D341Med (cell line): ENCODE data around the gene CAPN1.

Experiments
- DNase-seq: peaks from one replicate; pipeline ENCODE4 v3.0.0; 2012; ENCODE audit warnings: low spot score

Gene CAPN1

DNA sequence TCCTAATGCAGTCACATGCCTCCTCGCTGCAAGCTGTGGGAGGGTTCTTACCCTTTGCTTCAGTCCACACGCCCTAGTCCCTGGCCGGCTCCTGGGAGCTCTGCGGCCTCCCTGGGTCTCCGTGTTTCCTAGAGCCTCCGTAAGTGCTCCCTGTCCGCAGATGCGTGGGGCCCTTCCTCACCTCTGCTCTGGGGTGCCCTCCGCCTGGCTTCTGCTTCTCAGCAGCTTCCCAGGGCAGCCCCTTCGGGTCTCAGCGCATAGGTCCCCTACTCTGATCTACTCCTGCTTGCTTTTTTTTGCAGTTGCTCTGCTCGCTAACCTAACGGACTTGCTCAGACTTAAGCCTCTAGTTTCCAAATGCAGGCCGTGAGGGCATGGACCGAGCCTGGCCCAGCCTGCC lies 22.4 kb downstream of the CAPN1 start:
- DNase-seq: peak; percentile 19

GRCh38 chr11:65204646-65205601 lies 23.2 kb downstream of the CAPN1 start:
- peak; percentile 90 for DNase-seq

GRCh38 chr11:65205602-65205967 lies 23.9 kb downstream of the CAPN1 start:
- peak; percentile 23 for DNase-seq

DNA sequence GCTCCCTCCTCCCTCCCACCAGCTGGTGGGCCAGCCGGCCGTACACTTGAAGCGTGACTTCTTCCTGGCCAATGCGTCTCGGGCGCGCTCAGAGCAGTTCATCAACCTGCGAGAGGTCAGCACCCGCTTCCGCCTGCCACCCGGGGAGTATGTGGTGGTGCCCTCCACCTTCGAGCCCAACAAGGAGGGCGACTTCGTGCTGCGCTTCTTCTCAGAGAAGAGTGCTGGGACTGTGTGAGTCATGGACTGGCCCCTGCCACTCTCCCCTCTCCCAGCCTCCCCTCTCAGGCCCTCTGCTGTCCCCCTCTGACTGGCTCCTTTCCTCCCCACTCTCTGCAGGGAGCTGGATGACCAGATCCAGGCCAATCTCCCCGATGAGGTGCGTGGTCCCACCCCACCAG lies 24.7 kb downstream of the CAPN1 start:
- peak; percentile 20 for DNase-seq

- DNase-seq: no peak
These were observed 25.2 kb downstream of the CAPN1 start for GRCh38 chr11:65206901-65207300.

GRCh38 chr11:65207918-65208784 lies 26.4 kb downstream of the CAPN1 start:
- peak; percentile 9 for DNase-seq

- DNase-seq: no peak
These were observed 27.3 kb downstream of the CAPN1 start for GRCh38 chr11:65208785-65209710.

GRCh38 chr11:65209711-65210360 lies 28.1 kb downstream of the CAPN1 start:
- no peak for DNase-seq

DNA sequence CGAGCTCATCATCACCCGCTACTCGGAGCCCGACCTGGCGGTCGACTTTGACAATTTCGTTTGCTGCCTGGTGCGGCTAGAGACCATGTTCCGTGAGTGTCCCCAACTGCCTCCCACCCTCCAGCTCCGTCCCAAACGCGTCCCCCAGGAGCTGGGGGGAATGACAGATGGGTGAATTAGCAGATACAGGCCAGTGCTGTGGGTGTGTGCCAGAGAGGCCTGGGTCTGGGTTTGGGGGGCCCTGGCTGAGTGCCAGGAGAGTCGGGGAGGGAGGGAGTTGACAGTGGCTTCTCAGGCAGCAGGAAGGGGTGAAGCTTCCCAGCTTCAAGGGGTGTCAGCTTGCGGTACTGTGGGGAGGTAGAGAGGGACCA lies 28.6 kb downstream of the CAPN1 start:
- peak; percentile 19 for DNase-seq

DNA sequence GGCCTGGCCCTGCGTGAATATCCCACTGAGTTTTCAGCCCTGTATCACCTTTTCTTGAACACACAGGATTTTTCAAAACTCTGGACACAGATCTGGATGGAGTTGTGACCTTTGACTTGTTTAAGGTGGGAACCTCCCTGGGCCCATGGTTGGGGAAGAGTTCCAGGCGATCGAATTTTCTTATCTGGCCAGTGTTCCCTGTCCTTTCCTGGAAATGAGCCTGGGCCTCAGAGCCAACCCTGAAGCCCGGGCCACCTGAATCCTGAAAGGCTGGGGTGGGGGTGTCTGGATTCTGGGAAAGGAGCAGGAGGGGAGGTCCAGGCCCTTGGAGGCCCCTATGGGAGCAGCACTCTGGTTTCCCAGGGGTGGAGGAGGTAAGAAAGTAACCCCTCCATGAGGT lies 29.0 kb downstream of the CAPN1 start:
- DNase-seq: no peak

DNA sequence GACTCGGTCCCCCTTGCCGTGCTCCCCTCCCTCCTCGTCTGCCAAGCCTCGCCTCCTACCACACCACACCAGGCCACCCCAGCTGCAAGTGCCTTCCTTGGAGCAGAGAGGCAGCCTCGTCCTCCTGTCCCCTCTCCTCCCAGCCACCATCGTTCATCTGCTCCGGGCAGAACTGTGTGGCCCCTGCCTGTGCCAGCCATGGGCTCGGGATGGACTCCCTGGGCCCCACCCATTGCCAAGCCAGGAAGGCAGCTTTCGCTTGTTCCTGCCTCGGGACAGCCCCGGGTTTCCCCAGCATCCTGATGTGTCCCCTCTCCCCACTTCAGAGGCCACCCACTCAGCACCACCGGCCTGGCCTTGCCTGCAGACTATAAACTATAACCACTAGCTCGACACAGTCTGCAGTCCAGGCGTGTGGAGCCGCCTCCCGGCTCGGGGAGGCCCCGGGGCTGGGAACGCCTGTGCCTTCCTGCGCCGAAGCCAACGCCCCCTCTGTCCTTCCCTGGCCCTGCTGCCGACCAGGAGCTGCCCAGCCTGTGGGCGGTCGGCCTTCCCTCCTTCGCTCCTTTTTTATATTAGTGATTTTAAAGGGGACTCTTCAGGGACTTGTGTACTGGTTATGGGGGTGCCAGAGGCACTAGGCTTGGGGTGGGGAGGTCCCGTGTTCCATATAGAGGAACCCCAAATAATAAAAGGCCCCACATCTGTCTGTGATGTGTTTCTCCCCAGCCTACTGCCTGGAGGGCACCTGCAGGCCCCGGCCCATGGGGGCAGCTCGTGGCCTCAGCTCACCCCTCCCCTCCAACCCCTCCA lies 29.8 kb downstream of the CAPN1 start:
- DNase-seq: peak; percentile 20

DNA sequence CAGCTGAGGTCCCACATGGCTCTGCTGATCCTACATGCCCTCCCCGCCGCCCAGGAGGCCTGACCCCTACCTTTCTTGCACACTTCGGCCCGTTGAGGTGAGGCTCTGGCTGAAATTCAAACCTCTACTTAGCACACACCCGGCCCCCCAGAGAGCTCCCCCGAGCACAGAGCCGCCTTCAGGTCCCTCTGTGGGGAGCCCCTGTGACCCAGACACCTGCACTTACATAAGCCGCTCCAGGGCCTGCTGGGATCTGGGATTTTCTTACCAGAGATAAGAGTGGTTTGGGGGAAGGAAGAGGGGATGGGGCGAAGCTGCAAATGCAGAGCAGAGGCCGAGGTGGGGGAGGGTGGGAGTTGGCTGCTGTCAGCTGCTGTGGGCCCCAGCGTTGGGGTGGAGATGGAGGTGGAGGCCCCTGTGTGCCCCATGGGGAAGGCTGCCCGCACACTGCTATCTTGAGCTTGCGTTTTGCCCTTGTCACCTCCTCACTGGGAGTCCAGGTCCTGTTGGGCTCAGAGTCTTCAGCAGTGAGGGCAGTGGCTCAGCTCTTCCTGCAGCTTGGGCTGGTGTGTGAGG lies 30.6 kb downstream of the CAPN1 start:
- DNase-seq: peak; percentile 12

- no peak for DNase-seq
These were observed 31.8 kb downstream of the CAPN1 start for GRCh38 chr11:65213322-65214211.

DNA sequence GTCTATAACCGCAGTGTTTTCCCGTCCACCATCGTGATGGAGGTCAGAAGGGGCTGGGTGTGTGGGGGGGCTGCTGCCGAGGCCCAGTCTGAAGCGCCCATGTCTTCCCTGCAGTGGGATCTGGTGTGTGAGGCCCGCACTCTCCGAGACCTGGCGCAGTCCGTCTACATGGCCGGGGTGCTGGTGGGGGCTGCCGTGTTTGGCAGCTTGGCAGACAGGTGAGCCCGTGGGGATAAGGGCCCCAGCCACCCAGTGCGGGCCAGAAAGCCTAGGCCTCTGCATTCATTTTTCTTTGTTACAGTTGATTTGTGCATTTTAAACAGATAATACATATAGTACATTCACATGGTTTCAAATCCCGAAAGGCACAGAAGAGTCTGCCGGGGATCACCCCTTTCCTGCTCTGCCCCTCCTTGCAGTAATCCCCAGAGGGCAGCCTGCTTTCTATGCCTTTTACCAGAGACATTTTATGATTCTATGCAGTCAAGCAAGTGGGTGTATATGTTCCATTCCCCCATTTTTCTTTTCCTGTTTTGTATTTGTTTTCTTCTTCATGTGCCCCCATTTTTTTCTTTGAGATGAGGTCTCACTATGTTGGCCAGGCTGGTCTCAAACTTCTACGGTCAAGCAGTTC lies 32.6 kb downstream of the CAPN1 start:
- no peak for DNase-seq

DNA sequence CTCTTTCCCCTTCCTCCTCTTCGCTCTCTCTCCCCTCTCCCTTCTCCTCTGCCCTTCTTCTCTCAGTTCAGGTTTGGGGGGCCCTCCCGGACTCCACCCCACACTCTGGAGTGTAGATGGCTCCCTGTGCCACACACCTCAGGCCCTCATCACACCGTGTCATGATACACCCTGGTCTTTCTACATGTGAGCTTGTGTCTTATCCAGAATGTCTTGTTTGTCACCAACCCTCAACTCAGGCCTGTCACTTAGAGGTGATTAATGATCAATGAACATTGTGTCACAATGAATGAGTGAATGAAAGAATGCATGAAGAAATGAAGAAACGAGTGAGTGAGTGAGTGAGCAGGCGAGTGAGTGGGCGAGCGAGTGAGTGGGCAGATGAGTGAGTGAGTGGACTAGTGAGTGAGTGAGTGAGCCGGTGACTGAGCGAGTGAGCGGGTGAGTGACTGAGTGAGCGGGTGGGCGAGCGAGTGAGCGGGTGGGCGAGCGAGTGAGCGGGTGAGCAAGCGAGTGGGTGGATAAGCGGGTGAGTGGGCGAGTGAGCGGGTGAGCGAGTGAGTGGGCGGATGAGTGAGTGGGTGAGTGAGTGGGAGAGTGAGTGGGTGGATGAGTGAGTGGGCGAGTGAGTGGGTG lies 33.8 kb downstream of the CAPN1 start:
- DNase-seq: peak; percentile 18

- DNase-seq: peak; percentile 37
These were observed 35.1 kb downstream of the CAPN1 start for GRCh38 chr11:65216830-65217229.

- peak; percentile 27 for DNase-seq
These were observed 36.0 kb downstream of the CAPN1 start for GRCh38 chr11:65217441-65218423.
